Esophagus muscularis mucosa (tissue), 4 donors: ENCODE measurements around the gene OAT. TPM values are rescaled to one million over a fixed set of nuclear protein-coding genes. Genes with fewer than 3 reads are reported as not detected.

Experiments
- DNase-seq: peaks from one replicate; pipeline ENCODE4 v3.0.0-alpha.2; 2017; ENCODE audit errors: extremely low spot score
- H3K27ac ChIP-seq, 4 donors: fragments of 200-600 bp; sonication (generic); replicated peaks in 1 of 4; 1 replicate in 3 of 4; 2 replicates in 1 of 4; pipeline ENCODE4 v1.5.1; 2016 to 2019; ENCODE audit warnings: mild to moderate bottlenecking in 1 of 4
- H3K27me3 ChIP-seq, 4 donors: fragments of 200-600 bp; sonication (generic); one replicate each; pipeline versions ENCODE4 v1.5.1 to v1.6.0; 2016 to 2019
- H3K36me3 ChIP-seq, 4 donors: fragments of 200-600 bp; sonication (generic); one replicate each; pipeline ENCODE4 v1.5.1; 2016 to 2019
- H3K4me1 ChIP-seq, 4 donors: fragments of 200-600 bp; sonication (generic); one replicate each; pipeline ENCODE4 v1.5.1; 2016 to 2019
- H3K4me3 ChIP-seq, 4 donors: fragments of 200-600 bp; sonication (generic); 1 replicate in 2 of 4; 2 replicates in 2 of 4; pipeline ENCODE4 v1.5.1; 2016 to 2019; ENCODE audit warnings: mild to moderate bottlenecking in 4 of 4, moderate library complexity in 1 of 4
- H3K9me3 ChIP-seq, 4 donors: fragments of 200-600 bp; sonication (generic); 1 replicate in 3 of 4; 2 replicates in 1 of 4; pipeline ENCODE4 v1.5.1; 2016 to 2019
- CTCF ChIP-seq, 3 experiments: fragments of 200-600 bp in 2 of 3; fragments of 450-650 bp in 1 of 3; sonication (generic) in 2 of 3; IDR thresholded peaks; one replicate each; pipeline ENCODE4 v1.5.1; 2017 to 2019; ENCODE audit warnings: antibody characterized with exemption in 3 of 3, mild to moderate bottlenecking in 2 of 3, moderate library complexity in 1 of 3
- EP300 ChIP-seq: sonication (generic); formaldehyde crosslinking; IDR thresholded peaks from one replicate; pipeline ENCODE4 v1.6.1; 2017; ENCODE audit warnings: antibody characterized with exemption
- POLR2A ChIP-seq: fragments of 450-650 bp; IDR thresholded peaks from one replicate; pipeline ENCODE4 v1.6.1; 2017; ENCODE audit warnings: antibody characterized with exemption, moderate library complexity, mild to moderate bottlenecking, low read depth
- POLR2AphosphoS5 ChIP-seq, 2 donors: sonication (generic); formaldehyde crosslinking; IDR thresholded peaks; one replicate each; pipeline ENCODE4 v1.6.1; 2017; ENCODE audit warnings: antibody characterized with exemption in 2 of 2
- WGBS: methylation state at CpG from one replicate; pipeline ENCODE4 v1.1.5; 2018; 5-methylcytosine and 5-hydroxymethylcytosine counted together
- intact Hi-C: fragments of 100-400 bp; cut with DNase I; formaldehyde crosslinking; loops from one replicate; pipeline ENCODE4 v1.15.1; 2023
- total RNA-seq, 4 donors: library from RNA; depleted of rRNA; stranded (reverse); fragments of >200 nt; gene quantifications; one replicate each; pipeline versions ENCODE4 v1.1.0 to v1.2.1, GENCODE V29; 2016

The OAT gene
- total RNA-seq, 4 donors from 2014 or later: 98.8 to 169 (median 143) TPM

GRCh38 chr10:124384591-124385190, 34.0 kb downstream of the OAT start:
- peaks cover 5 to 21% (median 15%) of the 10 kb centered on the region in 4 donors for H3K4me1 ChIP-seq
- H3K9me3 ChIP-seq: no peaks in the 10 kb centered on the region
- H3K4me3 ChIP-seq: no peak overlapping the region
- WGBS: 91% methylated on average over 5 of the region's 7 CpGs
- no peak for TF ChIP-seq POLR2AphosphoS5 (IDR thresholded peaks at IDR 0.05)
- no peak overlapping the region for H3K27ac ChIP-seq
- no peaks in the 10 kb centered on the region for H3K27me3 ChIP-seq
- intact Hi-C loops: loop anchor here (5.0 to 10.0 kb wide), 2 partner anchors 230 to 277 kb away; no protein-coding TSS in a partner anchor
- no peaks in the 10 kb centered on the region for H3K36me3 ChIP-seq
- DNase-seq: no peak

- Histone ChIP-seq H3K4me3 (no peak overlapping the region), H3K27ac (no peak overlapping the region), H3K4me1 (peaks cover 5 to 15% (median 10%) of the 10 kb centered on the region in 4 donors), H3K9me3 (no peaks in the 10 kb centered on the region), H3K36me3 (no peaks in the 10 kb centered on the region), H3K27me3 (no peaks in the 10 kb centered on the region)
- DNase-seq: no peak
- no peak for TF ChIP-seq POLR2AphosphoS5 (IDR thresholded peaks at IDR 0.05)
- WGBS: 63% methylated on average over 4 of the region's 4 CpGs
- intact Hi-C loops: loop anchor here (10.0 kb wide), 1 partner anchor 229 kb away; no protein-coding TSS in a partner anchor
Observed at GRCh38 chr10:124384172-124384571, 34.6 kb downstream of the OAT start.

- peaks cover under 1 to 9% (median 5%) of the 10 kb centered on the region in 4 donors for H3K4me1 ChIP-seq
- no peak overlapping the region for H3K4me3 ChIP-seq
- no peaks in the 10 kb centered on the region for H3K9me3 ChIP-seq
- intact Hi-C loops: loop anchor here (10.0 kb wide), 1 partner anchor 229 kb away; no protein-coding TSS in a partner anchor
- no peak overlapping the region for H3K27ac ChIP-seq
- H3K36me3 ChIP-seq: no peaks in the 10 kb centered on the region
- WGBS: 87% methylated on average over 6 of the region's 6 CpGs
- DNase-seq: no peak
- no peak for TF ChIP-seq POLR2A
- TF ChIP-seq EP300: no peak
- no peak for TF ChIP-seq CTCF (IDR thresholded peaks at IDR 0.05)
- no peak for TF ChIP-seq POLR2AphosphoS5 (IDR thresholded peaks at IDR 0.05)
- H3K27me3 ChIP-seq: no peaks in the 10 kb centered on the region
Observed at GRCh38 chr10:124383496-124383895, 35.2 kb downstream of the OAT start.

- WGBS: 78% methylated on average over 19 of the region's 19 CpGs
- no peak for DNase-seq
- Histone ChIP-seq H3K27me3 (no peaks in the 10 kb centered on the region), H3K4me1 (peaks cover 0 to 7% (median 3%) of the 10 kb centered on the region in 4 donors), H3K36me3 (no peaks in the 10 kb centered on the region), H3K9me3 (no peaks in the 10 kb centered on the region), H3K27ac (no peak overlapping the region), H3K4me3 (no peak overlapping the region)
- TF ChIP-seq EP300 (no peak), POLR2AphosphoS5 (IDR thresholded peaks at IDR 0.05) (no peak), CTCF (IDR thresholded peaks at IDR 0.05) (no peak), POLR2A (no peak)
- intact Hi-C loops: loop anchor here (10.0 kb wide), 1 partner anchor 226 kb away; no protein-coding TSS in a partner anchor
Observed at GRCh38 chr10:124381011-124381611, 37.6 kb downstream of the OAT start.

- H3K4me1 ChIP-seq: peaks cover 0 to 7% (median 3%) of the 10 kb centered on the region in 4 donors
- 83% methylated on average over 9 of the region's 9 CpGs for whole genome bisulfite sequencing
- H3K36me3 ChIP-seq: no peaks in the 10 kb centered on the region
- intact Hi-C loops: loop anchor here (10.0 kb wide), 1 partner anchor 226 kb away; no protein-coding TSS in a partner anchor
- H3K4me3 ChIP-seq: no peak overlapping the region
- H3K27ac ChIP-seq: no peak overlapping the region
- no peaks in the 10 kb centered on the region for H3K9me3 ChIP-seq
- no peak for DNase-seq
- TF ChIP-seq EP300 (no peak), POLR2A (no peak), POLR2AphosphoS5 (IDR thresholded peaks at IDR 0.05) (no peak), CTCF (IDR thresholded peaks at IDR 0.05) (no peak)
- H3K27me3 ChIP-seq: no peaks in the 10 kb centered on the region
Observed at GRCh38 chr10:124380256-124380995, 38.3 kb downstream of the OAT start.
